Mesendoderm (in vitro differentiated cells): Measurements from ENCODE around the gene EEF2. TPM values are rescaled to one million over a fixed set of nuclear protein-coding genes. Genes with fewer than 3 reads are reported as not detected.
A peak's percentile ranks its signal among the peaks of the same experiment; 100 is the strongest.

Experiments used
- DNase-seq: peaks from one replicate; pipeline ENCODE4 v3.0.0; 2013
- H2AK5ac ChIP-seq: 2 replicates; pipeline ENCODE4 v1.6.1; 2013; ENCODE audit warnings: low read length, inconsistent platforms
- H2BK120ac ChIP-seq: 2 replicates; pipeline ENCODE4 v1.6.1; 2013; ENCODE audit warnings: low read depth, mild to moderate bottlenecking, low read length, moderate library complexity, mixed read lengths
- H2BK15ac ChIP-seq: replicated peaks from 2 replicates; pipeline ENCODE4 v1.6.1; 2013; ENCODE audit warnings: low read depth, mild to moderate bottlenecking, moderate library complexity
- H2BK5ac ChIP-seq: 2 replicates; pipeline ENCODE4 v1.6.1; 2013; ENCODE audit warnings: low read length, inconsistent platforms
- H3K18ac ChIP-seq: 2 replicates; pipeline ENCODE4 v1.6.1; 2013; ENCODE audit warnings: mild to moderate bottlenecking, low read length, mixed read lengths
- H3K23ac ChIP-seq: one replicate; pipeline ENCODE4 v1.6.1; 2013; ENCODE audit warnings: low read length
- H3K27ac ChIP-seq: 2 replicates; pipeline ENCODE4 v1.5.1; 2013; ENCODE audit warnings: low read depth, mild to moderate bottlenecking, inconsistent platforms, low read length, moderate library complexity
- H3K27me3 ChIP-seq: 2 replicates; pipeline ENCODE4 v1.6.1; 2013; ENCODE audit warnings: low read length, control low read depth, mild to moderate bottlenecking, inconsistent platforms; ENCODE audit not compliant: insufficient read depth, poor library complexity
- H3K36me3 ChIP-seq: 2 replicates; pipeline ENCODE4 v1.6.1; 2013; ENCODE audit warnings: low read length, inconsistent platforms; ENCODE audit not compliant: control insufficient read depth, insufficient read depth
- H3K4ac ChIP-seq: one replicate; pipeline ENCODE4 v1.6.1; 2013; ENCODE audit warnings: low read depth, mild to moderate bottlenecking, low read length, moderate library complexity
- H3K4me1 ChIP-seq: 2 replicates; pipeline ENCODE4 v1.6.1; 2013; ENCODE audit warnings: low read depth, low read length, inconsistent platforms; ENCODE audit not compliant: control insufficient read depth
- H3K4me2 ChIP-seq: 2 replicates; pipeline ENCODE4 v1.6.1; 2013; ENCODE audit warnings: low read length
- H3K4me3 ChIP-seq: 2 replicates; pipeline ENCODE4 v1.5.1; 2013; ENCODE audit warnings: mild to moderate bottlenecking, low read length
- H3K56ac ChIP-seq: one replicate; pipeline ENCODE4 v1.6.1; 2013; ENCODE audit warnings: low read length
- H3K79me1 ChIP-seq: 2 replicates; pipeline ENCODE4 v1.6.1; 2013; ENCODE audit warnings: low read length, inconsistent platforms
- H3K79me2 ChIP-seq: 2 replicates; pipeline ENCODE4 v1.6.1; 2013; ENCODE audit warnings: mild to moderate bottlenecking, low read length; ENCODE audit not compliant: control insufficient read depth, insufficient read depth
- H3K9ac ChIP-seq: 2 replicates; pipeline ENCODE4 v1.6.1; 2013; ENCODE audit warnings: low read length, inconsistent platforms
- H4K5ac ChIP-seq: one replicate; pipeline ENCODE4 v1.6.1; 2013; ENCODE audit warnings: low read length
- H4K8ac ChIP-seq: one replicate; pipeline ENCODE4 v1.6.1; 2013; ENCODE audit warnings: low read depth, mild to moderate bottlenecking, control low read depth, low read length, moderate library complexity
- WGBS: extraction: QIAGEN DNeasy Blood & Tissue Kit; methylation state at CpG from one replicate; pipeline ENCODE4 v1.1.7; 2013; ENCODE audit warnings: low lambda C conversion rate, missing lambda C conversion rate; ENCODE audit not compliant: insufficient coverage; ENCODE audit errors: extremely low coverage; 5-methylcytosine and 5-hydroxymethylcytosine counted together
- polyA plus RNA-seq, 2 experiments: library from polyadenylated mRNA; stranded (reverse); fragments of 200-250 nt; gene quantifications; one replicate each; pipeline ENCODE4 v1.2.3, GENCODE V29; 2013

Gene EEF2
- 1,945 TPM for polyA plus RNA-seq (2013, experiment 1 of 2)
- 1,914 TPM for polyA plus RNA-seq (2013, experiment 2 of 2)

GRCh38 chr19:3984908-3985642, at the start of gene EEF2:
EEF2 (minus strand) TSS chr19:3985463; CDS start chr19:3985380, 83 bp downstream.
- no peak within 1 kb of the TSS for H2BK15ac ChIP-seq
- peak within 1 kb of the TSS; percentile 66 for H2BK5ac ChIP-seq
- H4K8ac ChIP-seq, result no peak within 1 kb of the TSS
- peak within 1 kb of the TSS; percentile 99 for H3K9ac ChIP-seq
- H3K23ac ChIP-seq, result peak within 1 kb of the TSS; percentile 15
- H3K56ac ChIP-seq, result peak within 1 kb of the TSS; percentile 98
- DNase-seq, result peak; percentile 89
- peaks cover 5% of the 10 kb centered on the region for H3K4me1 ChIP-seq
- H3K27ac ChIP-seq, result peak within 1 kb of the TSS; percentile 49
- H3K4ac ChIP-seq, result peak within 1 kb of the TSS; percentile 73
- no peak within 1 kb of the TSS for H2AK5ac ChIP-seq
- peak within 1 kb of the TSS; percentile 66 for H3K4me2 ChIP-seq
- H4K5ac ChIP-seq, result no peak within 1 kb of the TSS
- no peaks in the 10 kb centered on the region for H3K27me3 ChIP-seq
- no peak within 1 kb of the TSS for H2BK120ac ChIP-seq
- peaks cover 20% of the 10 kb centered on the region for H3K79me1 ChIP-seq
- peaks cover 52% of the 10 kb centered on the region for H3K79me2 ChIP-seq
- peaks cover 36% of the 10 kb centered on the region for H3K36me3 ChIP-seq
- no CpG with 5 or more reads among the region's 80 CpGs for WGBS
- peak within 1 kb of the TSS; percentile 91 for H3K18ac ChIP-seq
- H3K4me3 ChIP-seq, result peak within 1 kb of the TSS; percentile 98

- no peak overlapping the region for H4K5ac ChIP-seq
- no peak overlapping the region for H4K8ac ChIP-seq
- H3K79me1 ChIP-seq, result no peaks in the 10 kb centered on the region
- H3K18ac ChIP-seq, result no peak overlapping the region
- DNase-seq, result no peak
- no peak overlapping the region for H3K4me2 ChIP-seq
- no peak overlapping the region for H3K4me3 ChIP-seq
- no CpG with 5 or more reads among the region's 34 CpGs for WGBS
- no peak overlapping the region for H3K9ac ChIP-seq
- no peak overlapping the region for H3K23ac ChIP-seq
- H2AK5ac ChIP-seq, result no peak overlapping the region
- H2BK15ac ChIP-seq, result no peak overlapping the region
- H3K27ac ChIP-seq, result no peak overlapping the region
- H3K4ac ChIP-seq, result no peak overlapping the region
- peaks cover 15% of the 10 kb centered on the region for H3K36me3 ChIP-seq
- H3K56ac ChIP-seq, result no peak overlapping the region
- no peak overlapping the region for H2BK5ac ChIP-seq
- no peaks in the 10 kb centered on the region for H3K79me2 ChIP-seq
- H2BK120ac ChIP-seq, result no peak overlapping the region
- no peaks in the 10 kb centered on the region for H3K4me1 ChIP-seq
- no peaks in the 10 kb centered on the region for H3K27me3 ChIP-seq
These were observed 49.1 kb upstream of the EEF2 start for GRCh38 chr19:4034048-4035017.

GRCh38 chr19:4033028-4033956, 48.0 kb upstream of the EEF2 start:
- H2BK5ac ChIP-seq, result no peak overlapping the region
- H3K18ac ChIP-seq, result no peak overlapping the region
- peaks cover 15% of the 10 kb centered on the region for H3K36me3 ChIP-seq
- H3K56ac ChIP-seq, result no peak overlapping the region
- H2AK5ac ChIP-seq, result no peak overlapping the region
- no peak overlapping the region for H3K4ac ChIP-seq
- H3K27me3 ChIP-seq, result no peaks in the 10 kb centered on the region
- H4K8ac ChIP-seq, result no peak overlapping the region
- no peaks in the 10 kb centered on the region for H3K4me1 ChIP-seq
- H3K27ac ChIP-seq, result no peak overlapping the region
- no peak overlapping the region for H3K4me3 ChIP-seq
- H3K79me1 ChIP-seq, result no peaks in the 10 kb centered on the region
- no CpG with 5 or more reads among the region's 63 CpGs for WGBS
- no peak overlapping the region for H3K4me2 ChIP-seq
- H3K79me2 ChIP-seq, result no peaks in the 10 kb centered on the region
- H2BK15ac ChIP-seq, result no peak overlapping the region
- no peak overlapping the region for H2BK120ac ChIP-seq
- H3K23ac ChIP-seq, result no peak overlapping the region
- no peak overlapping the region for H4K5ac ChIP-seq
- H3K9ac ChIP-seq, result no peak overlapping the region
- DNase-seq, result no peak

- H3K27me3 ChIP-seq, result no peaks in the 10 kb centered on the region
- H3K4me3 ChIP-seq, result no peak overlapping the region
- no peak for DNase-seq
- H3K79me1 ChIP-seq, result no peaks in the 10 kb centered on the region
- H3K23ac ChIP-seq, result no peak overlapping the region
- H2BK15ac ChIP-seq, result no peak overlapping the region
- no peak overlapping the region for H3K9ac ChIP-seq
- H3K79me2 ChIP-seq, result no peaks in the 10 kb centered on the region
- no peak overlapping the region for H3K27ac ChIP-seq
- no peak overlapping the region for H3K4me2 ChIP-seq
- H2AK5ac ChIP-seq, result no peak overlapping the region
- peaks cover 15% of the 10 kb centered on the region for H3K36me3 ChIP-seq
- H3K4ac ChIP-seq, result no peak overlapping the region
- no peak overlapping the region for H4K5ac ChIP-seq
- no peak overlapping the region for H3K56ac ChIP-seq
- H2BK120ac ChIP-seq, result no peak overlapping the region
- H3K18ac ChIP-seq, result no peak overlapping the region
- no peak overlapping the region for H4K8ac ChIP-seq
- WGBS, result no CpG with 5 or more reads among the region's 16 CpGs
- no peaks in the 10 kb centered on the region for H3K4me1 ChIP-seq
- H2BK5ac ChIP-seq, result no peak overlapping the region
These were observed 47.2 kb upstream of the EEF2 start for GRCh38 chr19:4032436-4032835.

- Histone ChIP-seq H4K5ac (no peak overlapping the region), H2BK15ac (no peak overlapping the region), H2BK5ac (no peak overlapping the region), H3K4me2 (no peak overlapping the region), H3K4ac (no peak overlapping the region), H2BK120ac (no peak overlapping the region), H3K79me1 (no peaks in the 10 kb centered on the region), H3K27ac (no peak overlapping the region), H2AK5ac (no peak overlapping the region), H3K4me1 (no peaks in the 10 kb centered on the region), H3K27me3 (no peaks in the 10 kb centered on the region), H3K23ac (no peak overlapping the region), H4K8ac (no peak overlapping the region), H3K9ac (no peak overlapping the region), H3K36me3 (peaks cover 11% of the 10 kb centered on the region), H3K18ac (no peak overlapping the region), H3K56ac (no peak overlapping the region), H3K4me3 (no peak overlapping the region), H3K79me2 (no peaks in the 10 kb centered on the region)
- no CpG with 5 or more reads among the region's 11 CpGs for WGBS
- DNase-seq, result no peak
These were observed 46.2 kb upstream of the EEF2 start for GRCh38 chr19:4031420-4031819.
